IPS-NIHi11 (cell line): Measurements from ENCODE around the gene CEP68.

ENCODE experiments used
- DNase-seq: peaks from one replicate; pipeline ENCODE4 v3.0.0; 2012; ENCODE audit warnings: mixed read lengths, low spot score

Gene CEP68

GRCh38 chr2:65057054-65057375 lies 799 bp downstream of the CEP68 start:
- DNase-seq, result no peak

- DNase-seq, result no peak
These were observed 1.3 kb downstream of the CEP68 start for GRCh38 chr2:65057391-65058052.

DNA sequence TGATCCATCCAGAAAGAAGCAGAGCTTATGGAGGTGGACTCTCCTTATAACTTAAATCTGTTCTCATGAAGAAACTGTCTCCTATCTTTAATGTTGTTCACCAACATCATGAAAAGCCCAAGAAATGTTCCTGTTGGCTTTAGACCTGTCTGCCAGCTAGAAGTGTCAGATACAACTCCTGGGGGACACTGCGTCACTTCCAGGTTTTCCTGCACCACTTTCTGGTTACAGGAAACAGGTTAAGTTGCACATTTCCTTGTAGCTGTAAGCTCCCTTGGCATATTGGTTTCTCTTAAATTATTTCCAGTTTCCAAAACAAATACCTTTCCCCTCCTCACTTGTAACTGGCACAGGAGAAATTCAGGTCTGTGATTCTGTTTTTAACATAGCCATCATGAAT lies 2.9 kb downstream of the CEP68 start:
- no peak for DNase-seq

- DNase-seq, result no peak
These were observed 5.1 kb downstream of the CEP68 start for GRCh38 chr2:65061146-65061909.

- DNase-seq, result no peak
These were observed 5.7 kb downstream of the CEP68 start for GRCh38 chr2:65061910-65062339.

GRCh38 chr2:65062843-65063825 lies 6.9 kb downstream of the CEP68 start:
- no peak for DNase-seq

- DNase-seq, result peak; percentile 34
These were observed 8.7 kb downstream of the CEP68 start for GRCh38 chr2:65064728-65065552.

- no peak for DNase-seq
These were observed 11.8 kb downstream of the CEP68 start for GRCh38 chr2:65067806-65068553.

DNA sequence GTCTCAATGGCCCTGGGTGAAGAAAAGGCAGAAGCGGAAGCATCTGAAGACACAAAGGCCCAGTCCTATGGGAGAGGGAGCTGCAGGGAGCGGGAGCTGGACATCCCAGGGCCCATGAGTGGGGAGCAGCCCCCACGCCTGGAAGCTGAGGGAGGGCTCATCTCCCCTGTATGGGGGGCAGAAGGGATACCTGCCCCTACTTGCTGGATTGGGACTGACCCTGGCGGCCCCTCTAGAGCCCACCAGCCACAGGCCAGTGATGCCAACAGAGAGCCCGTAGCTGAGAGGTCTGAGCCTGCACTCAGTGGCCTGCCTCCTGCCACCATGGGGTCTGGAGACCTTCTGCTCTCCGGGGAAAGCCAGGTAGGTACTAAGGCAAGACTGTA lies 13.2 kb downstream of the CEP68 start:
- no peak for DNase-seq

DNA sequence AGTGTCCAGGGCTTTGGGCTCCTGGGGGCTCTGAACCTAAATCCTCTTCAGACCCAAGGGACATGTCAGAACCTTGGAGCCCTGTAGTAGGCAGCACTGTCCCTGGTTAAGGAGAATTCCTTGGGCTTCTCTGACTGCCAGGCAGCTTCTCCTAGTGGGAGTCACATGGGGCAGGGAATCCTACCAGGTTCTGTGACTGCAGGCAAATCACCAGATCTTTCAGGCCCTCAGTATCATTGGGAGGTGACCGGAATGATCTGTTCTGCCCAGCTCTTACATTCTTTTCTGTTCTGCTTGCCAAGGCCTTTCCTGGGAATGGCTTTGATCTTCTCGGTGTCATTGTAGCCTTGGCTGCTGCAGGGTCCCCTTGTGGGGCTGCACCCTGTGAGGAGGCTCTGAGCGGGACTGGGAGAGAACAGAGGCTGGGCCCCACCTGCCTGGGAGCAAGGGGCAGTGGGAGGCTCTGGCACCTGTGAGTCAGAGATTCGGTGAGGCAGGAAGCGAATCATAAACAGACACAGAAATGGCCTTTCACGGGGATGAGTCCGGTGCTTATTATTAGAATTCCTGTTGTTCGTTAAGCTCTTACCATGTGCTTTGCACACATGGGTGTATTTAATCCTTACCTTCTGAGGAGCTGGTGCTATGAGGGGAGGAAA lies 14.1 kb downstream of the CEP68 start:
- no peak for DNase-seq

DNA sequence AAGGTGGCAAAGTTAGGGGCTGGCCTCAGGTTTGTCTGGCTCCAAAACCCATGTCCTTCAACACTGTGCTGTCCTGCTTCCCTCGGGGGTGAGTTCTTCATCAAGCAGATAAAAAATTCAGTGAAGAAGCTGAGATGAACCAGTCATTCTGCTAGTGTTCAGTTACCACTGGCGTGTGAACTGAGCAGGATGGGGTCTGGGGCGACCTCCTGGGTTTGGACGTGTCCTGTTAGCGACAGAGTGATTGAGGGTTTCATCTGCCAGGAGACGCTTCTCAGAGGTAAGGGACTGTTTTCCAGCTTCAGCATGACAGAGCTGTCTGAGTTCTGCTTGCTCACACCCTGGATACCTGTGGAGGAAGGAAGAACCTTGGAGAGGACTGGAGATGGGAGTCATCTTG lies 14.6 kb downstream of the CEP68 start:
- no peak for DNase-seq

GRCh38 chr2:65071499-65072180 lies 15.4 kb downstream of the CEP68 start:
- DNase-seq, result peak; percentile 51

DNA sequence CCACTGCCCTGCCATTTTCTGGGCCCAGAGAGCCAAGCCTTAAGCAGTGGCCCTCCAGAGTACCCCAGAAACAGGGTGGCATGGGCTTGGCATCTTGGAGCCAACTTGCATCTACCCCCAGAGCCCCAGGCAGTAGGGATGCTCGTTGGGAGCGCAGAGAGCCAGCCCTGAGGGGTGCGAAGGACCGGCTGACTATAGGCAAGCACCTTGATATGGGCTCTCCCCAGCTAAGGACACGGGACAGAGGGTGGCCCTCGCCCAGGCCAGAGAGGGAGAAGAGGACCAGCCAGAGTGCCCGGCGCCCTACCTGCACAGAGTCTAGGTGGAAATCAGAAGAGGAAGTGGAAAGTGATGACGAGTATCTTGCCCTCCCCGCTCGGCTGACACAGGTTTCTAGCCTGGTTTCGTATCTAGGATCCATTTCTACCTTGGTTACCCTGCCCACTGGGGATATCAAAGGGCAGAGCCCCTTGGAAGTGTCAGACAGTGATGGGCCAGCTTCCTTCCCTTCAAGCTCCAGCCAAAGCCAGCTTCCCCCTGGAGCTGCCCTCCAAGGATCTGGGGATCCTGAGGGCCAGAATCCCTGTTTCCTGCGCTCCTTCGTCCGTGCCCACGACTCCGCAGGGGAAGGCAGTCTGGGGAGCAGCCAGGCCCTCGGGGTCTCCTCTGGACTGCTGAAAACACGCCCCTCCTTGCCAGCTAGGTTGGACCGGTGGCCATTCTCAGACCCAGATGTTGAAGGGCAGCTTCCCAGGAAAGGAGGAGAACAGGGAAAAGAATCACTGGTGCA lies 16.2 kb downstream of the CEP68 start:
- no peak for DNase-seq

DNA sequence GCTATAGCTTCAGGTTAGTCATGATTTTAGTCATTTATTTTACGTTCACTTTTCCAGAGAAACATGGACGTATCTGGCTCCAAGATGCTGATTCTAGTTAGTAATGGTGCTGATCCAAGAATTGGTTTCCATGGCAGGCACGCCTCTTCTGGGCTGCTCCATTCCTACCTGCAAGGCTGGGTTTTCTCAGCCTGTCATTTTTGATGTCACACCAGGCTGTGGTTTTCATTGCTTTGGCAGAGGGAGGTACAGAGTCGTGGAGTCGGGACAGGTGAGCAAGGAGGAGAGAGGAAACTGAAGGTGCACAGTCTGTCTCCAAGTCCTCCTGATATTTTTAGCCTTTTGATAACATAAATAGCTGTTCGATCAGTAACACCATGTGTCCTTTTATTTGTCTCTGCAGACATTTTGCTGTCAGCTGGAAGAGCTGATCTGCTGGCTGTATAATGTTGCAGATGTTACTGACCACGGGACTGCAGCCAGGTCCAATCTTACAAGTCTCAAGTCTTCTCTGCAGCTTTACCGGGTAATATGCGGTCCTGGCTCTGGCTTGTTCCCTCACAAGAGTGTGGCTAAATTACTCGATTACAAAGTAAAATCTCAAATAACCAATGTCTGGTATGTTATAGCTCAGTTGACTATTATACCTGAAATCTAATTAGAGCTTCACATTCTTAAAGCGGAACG lies 17.8 kb downstream of the CEP68 start:
- no peak for DNase-seq

DNA sequence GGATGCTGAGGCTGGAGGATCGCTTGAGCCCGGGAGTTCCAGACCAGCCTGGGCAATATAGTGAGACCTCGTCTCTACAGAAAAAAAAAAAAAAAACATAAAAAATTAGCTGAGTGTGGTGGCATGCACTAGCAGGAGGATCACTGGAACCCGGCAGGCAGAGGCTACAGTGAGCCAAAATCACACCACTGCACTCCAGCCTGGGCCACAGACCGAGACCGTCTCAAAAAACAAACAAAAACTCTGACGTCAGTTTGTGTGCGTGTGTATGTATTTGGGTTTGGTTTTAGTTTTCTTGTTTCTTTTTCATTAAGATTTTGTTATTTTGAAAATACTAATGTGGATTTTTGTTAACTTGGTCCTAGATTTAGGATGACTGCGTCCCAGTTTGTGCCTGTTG lies 19.0 kb downstream of the CEP68 start:
- DNase-seq, result no peak

DNA sequence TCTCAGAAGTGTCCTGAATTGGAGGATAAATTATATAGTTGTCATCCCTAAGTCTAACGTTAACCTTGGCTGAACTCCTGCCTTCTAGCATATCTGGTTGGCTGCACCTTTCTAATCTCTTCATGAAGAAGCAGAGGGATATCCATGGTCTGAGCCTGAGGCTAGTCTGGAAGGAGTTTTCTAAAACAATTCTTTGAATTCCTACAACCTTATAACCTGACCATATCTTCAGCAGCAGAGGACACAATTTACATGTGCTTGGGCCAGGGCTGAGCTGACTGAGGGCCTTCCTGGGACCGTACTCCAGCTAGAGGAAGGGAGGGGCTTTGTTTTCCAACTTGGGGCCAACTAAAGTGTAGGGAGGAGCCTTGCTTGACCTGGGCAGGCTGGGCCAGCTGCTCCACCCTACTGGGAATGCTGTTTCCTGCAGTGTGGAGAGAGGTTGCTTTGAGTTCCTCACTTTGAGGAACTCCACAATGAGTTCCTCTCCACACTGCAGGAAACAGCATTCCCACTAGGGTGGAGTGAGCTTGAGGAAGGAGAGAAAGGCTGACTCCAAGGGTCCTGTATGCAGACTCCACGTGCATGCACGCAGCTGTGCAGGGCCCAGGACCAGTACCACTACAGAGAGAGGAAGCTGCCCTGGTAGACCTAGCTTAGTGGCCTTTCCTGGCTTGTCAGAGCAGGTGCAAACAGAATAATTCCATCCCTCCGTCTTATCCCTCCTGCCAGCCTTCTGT lies 19.6 kb downstream of the CEP68 start:
- DNase-seq, result peak; percentile 45

DNA sequence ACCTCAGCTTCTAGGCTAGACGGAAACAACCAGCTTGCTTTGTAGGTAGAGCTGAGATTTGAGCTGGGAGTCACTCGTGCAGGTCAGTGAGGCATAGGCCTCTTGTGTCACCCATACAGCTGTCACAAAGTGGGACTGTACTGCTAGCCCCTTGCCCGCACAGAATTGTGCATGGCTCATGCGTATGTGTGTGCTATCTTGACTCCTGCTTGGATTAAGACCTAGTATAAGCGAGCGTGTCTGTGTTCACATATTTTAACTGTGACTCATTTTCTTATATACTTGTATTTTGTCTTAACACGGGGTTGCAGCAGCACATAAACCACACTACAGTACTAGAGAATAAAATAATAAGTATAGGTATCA lies 20.1 kb downstream of the CEP68 start:
- DNase-seq, result no peak

- no peak for DNase-seq
These were observed 21.7 kb downstream of the CEP68 start for GRCh38 chr2:65077898-65078297.
